Mucosa of descending colon (tissue), 3 donors: Measurements from ENCODE around the gene ZP3. TPM values are rescaled to one million over a fixed set of nuclear protein-coding genes. Genes with fewer than 3 reads are reported as not detected.

Source experiments
- ATAC-seq: fragments of 200-7000 bp; cut with Tn5 transposase; one replicate; pipeline ENCODE4 v1.9.1; 2020; ENCODE audit warnings: mild to moderate bottlenecking, moderate library complexity
- DNase-seq, 3 donors: peaks; one replicate each; pipeline ENCODE4 v3.0.0-alpha.2; 2020
- H3K36me3 ChIP-seq: fragments of 200-600 bp; one replicate; pipeline ENCODE4 v1.8.0; 2021; ENCODE audit warnings: low read depth, mild to moderate bottlenecking
- H3K4me1 ChIP-seq: fragments of 200-600 bp; one replicate; pipeline ENCODE4 v1.8.0; 2021; ENCODE audit warnings: low read depth, mild to moderate bottlenecking
- H3K4me3 ChIP-seq: fragments of 200-600 bp; one replicate; pipeline ENCODE4 v1.8.0; 2021; ENCODE audit warnings: mild to moderate bottlenecking
- H3K9me3 ChIP-seq: fragments of 200-600 bp; one replicate; pipeline ENCODE4 v1.8.0; 2021; ENCODE audit warnings: mild to moderate bottlenecking
- intact Hi-C, 2 donors: fragments of 100-400 bp; cut with DNase I in 1 of 2; cut with micrococcal nuclease in 1 of 2; formaldehyde crosslinking; loops; one replicate each; pipeline versions ENCODE4 v1.11.0 to v1.11.1; 2022; cut with DNase I, micrococcal nuclease
- long read RNA-seq, 2 donors: library from polyadenylated mRNA; unstranded; transcript quantifications; one replicate each; pipeline ENCODE4 v2.0.0, GENCODE V29; 2019 to 2021
- total RNA-seq, 3 donors: library from RNA; stranded (reverse); fragmentation: NEBNext Ultra II Directional in 2 of 3; extraction: Animal tissue kit (Norgen Biotek cat#: 25700) in 2 of 3; gene quantifications; one replicate each; pipeline versions ENCODE4 v1.2.1 to v1.2.4, GENCODE V29; 2021 to 2023
- TF ChIP-seq, protein P1 (sequence below): fragments of 200-600 bp; IDR thresholded peaks from one replicate; pipeline ENCODE4 v1.8.0; 2022; ENCODE audit warnings: antibody characterized with exemption, mild to moderate bottlenecking
- donor health status: DM: no; HTN: no; CAD: no; lungs with moderate emphysema.
- donor health status: DM: no; HTN: no; CAD: no.
- donor health status: DM: no; HTN: yes; CAD: no.

Gene ZP3
- total RNA-seq: 10 to 100 TPM in 2 of 3 donors, 1 to 10 TPM in 1; 4.4 to 16.1 (median 10.8) TPM
- long read RNA-seq, donor 1: 0 reads
- long read RNA-seq, donor 2, transcript ZP3-201 (9 exons, 1,483 nt): major isoform, 9 of 12 reads
- long read RNA-seq, donor 2, partial matches to known transcripts: 0 of 12 reads
- long read RNA-seq, donor 2, other reads (novel, unspliced or antisense): 2 of 12 reads

- TF ChIP-seq, protein P1, sequence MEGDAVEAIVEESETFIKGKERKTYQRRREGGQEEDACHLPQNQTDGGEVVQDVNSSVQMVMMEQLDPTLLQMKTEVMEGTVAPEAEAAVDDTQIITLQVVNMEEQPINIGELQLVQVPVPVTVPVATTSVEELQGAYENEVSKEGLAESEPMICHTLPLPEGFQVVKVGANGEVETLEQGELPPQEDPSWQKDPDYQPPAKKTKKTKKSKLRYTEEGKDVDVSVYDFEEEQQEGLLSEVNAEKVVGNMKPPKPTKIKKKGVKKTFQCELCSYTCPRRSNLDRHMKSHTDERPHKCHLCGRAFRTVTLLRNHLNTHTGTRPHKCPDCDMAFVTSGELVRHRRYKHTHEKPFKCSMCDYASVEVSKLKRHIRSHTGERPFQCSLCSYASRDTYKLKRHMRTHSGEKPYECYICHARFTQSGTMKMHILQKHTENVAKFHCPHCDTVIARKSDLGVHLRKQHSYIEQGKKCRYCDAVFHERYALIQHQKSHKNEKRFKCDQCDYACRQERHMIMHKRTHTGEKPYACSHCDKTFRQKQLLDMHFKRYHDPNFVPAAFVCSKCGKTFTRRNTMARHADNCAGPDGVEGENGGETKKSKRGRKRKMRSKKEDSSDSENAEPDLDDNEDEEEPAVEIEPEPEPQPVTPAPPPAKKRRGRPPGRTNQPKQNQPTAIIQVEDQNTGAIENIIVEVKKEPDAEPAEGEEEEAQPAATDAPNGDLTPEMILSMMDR: no peak
- intact Hi-C loops: no loop called here
- Histone ChIP-seq H3K36me3 (no peaks in the 10 kb centered on the region), H3K4me3 (no peak within 1 kb of the TSS), H3K9me3 (no peaks in the 10 kb centered on the region), H3K4me1 (no peaks in the 10 kb centered on the region)
- peak; percentile 9 for ATAC-seq
- DNase-seq: no peak
These were observed at the start of gene ZP3 for GRCh38 chr7:76424413-76425111. Gene ZP3, plus strand, starts transcription at chr7:76424950. Its CDS starts 15 bp downstream, at chr7:76424965.

DNA sequence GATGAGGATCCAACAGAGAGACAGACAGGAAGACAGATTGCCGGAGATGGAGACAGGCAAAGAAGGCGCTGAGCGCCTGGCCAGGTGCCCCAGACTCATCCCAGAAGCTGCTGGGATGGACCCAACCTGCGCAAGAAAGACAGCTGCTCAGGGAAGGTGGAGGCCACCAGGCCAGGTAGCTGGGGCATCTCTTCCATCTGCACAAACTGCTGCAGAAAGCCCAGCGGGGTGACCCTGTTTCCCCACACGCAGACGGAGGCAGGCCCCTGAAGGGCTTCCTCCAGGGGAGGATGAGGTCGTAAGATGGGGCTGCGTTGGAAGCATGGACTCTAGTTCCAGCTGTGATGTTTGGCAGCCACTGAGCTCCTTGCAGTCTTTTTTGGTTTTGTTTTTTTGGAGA, 49.5 kb upstream of the ZP3 start:
- Histone ChIP-seq H3K36me3 (peaks cover 4% of the 10 kb centered on the region), H3K4me3 (no peak overlapping the region), H3K4me1 (peaks cover 5% of the 10 kb centered on the region), H3K9me3 (no peaks in the 10 kb centered on the region)
- DNase-seq (peak in 1 of 3 donors; percentile 32), ATAC-seq (no peak)
- intact Hi-C loops: no loop called here
- TF ChIP-seq, protein P1: no peak

- Histone ChIP-seq H3K4me3 (no peak overlapping the region), H3K4me1 (peaks cover 12% of the 10 kb centered on the region), H3K36me3 (peaks cover 4% of the 10 kb centered on the region), H3K9me3 (no peaks in the 10 kb centered on the region)
- intact Hi-C loops: no loop called here
- DNase-seq: no peak
- ATAC-seq: no peak
- TF ChIP-seq, protein P1: no peak
These were observed 47.4 kb upstream of the ZP3 start for GRCh38 chr7:76377186-76377918.

DNA sequence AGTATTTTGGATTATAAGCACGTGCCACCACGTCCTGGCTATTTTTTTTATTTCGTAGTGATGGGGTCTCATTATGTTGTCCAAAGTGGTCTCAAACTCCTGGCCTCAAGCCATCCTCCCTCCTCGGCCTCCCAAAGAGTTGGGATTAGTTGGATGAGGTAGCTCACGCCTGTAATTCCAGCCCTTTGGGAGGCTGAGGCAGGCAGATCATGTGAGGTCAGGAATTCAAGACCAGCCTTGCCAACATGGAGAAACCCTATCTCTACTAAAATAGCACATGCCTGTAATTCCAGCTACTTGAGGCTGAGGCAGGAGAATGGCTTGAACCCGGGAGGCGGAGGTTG, 44.2 kb upstream of the ZP3 start:
- peak in 1 of 3 donors; percentile 36 for DNase-seq
- Histone ChIP-seq H3K36me3 (peaks cover 4% of the 10 kb centered on the region), H3K9me3 (no peaks in the 10 kb centered on the region), H3K4me3 (no peak overlapping the region), H3K4me1 (peaks cover 12% of the 10 kb centered on the region)
- intact Hi-C loops: no loop called here
- ATAC-seq: no peak
- TF ChIP-seq, protein P1: no peak

DNA sequence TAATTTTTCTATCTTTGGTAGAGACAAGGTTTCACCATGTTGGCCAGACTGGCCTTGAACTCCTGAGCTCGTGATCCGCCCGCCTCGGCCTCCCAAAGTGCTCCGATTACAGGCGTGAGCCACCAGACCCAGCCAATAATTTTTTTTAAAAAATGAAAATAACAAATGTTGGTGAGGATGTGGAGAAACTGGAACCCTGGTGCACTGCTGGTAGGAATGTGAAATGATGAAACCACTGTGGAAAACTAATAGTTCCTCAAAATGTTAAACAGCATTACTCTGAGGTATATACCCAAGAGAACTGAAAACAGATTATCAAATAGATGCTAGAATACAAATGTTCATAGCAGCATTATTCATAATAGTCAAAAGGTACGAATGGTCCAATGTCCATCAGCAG, 42.9 kb upstream of the ZP3 start:
- H3K36me3 ChIP-seq: peaks cover 4% of the 10 kb centered on the region
- peaks cover 12% of the 10 kb centered on the region for H3K4me1 ChIP-seq
- TF ChIP-seq, protein P1: no peak
- intact Hi-C loops: no loop called here
- no peak overlapping the region for H3K4me3 ChIP-seq
- no peak for ATAC-seq
- no peak for DNase-seq
- H3K9me3 ChIP-seq: no peaks in the 10 kb centered on the region
